Skin epidermis (tissue), 12 donors: ENCODE data around the gene COL10A1.
"Not testable (repeated sequence)": the region's sequence is repeated elsewhere in the genome, so short reads cannot be mapped to it uniquely, and the experiment has no call there.

Source experiments
- H3K27ac ChIP-seq, 21 experiments: fragments of 200-600 bp; sonication (generic) in 11 of 21; one replicate each; pipeline ENCODE4 v1.5.0; 2020; ENCODE audit warnings: mild to moderate bottlenecking in 3 of 21, inconsistent platforms in 2 of 21, moderate library complexity in 2 of 21
- H3K4me3 ChIP-seq, 7 experiments: fragments of 200-600 bp; sonication (generic) in 2 of 7; one replicate each; pipeline ENCODE4 v1.5.0; 2020; ENCODE audit warnings: inconsistent platforms in 2 of 7, mild to moderate bottlenecking in 2 of 7, moderate library complexity in 1 of 7

Gene COL10A1

GRCh38 chr6:116133453-116133852, 7.5 kb upstream of the COL10A1 start:
- H3K27ac ChIP-seq = no peak overlapping the region
- no peak overlapping the region for H3K4me3 ChIP-seq

DNA sequence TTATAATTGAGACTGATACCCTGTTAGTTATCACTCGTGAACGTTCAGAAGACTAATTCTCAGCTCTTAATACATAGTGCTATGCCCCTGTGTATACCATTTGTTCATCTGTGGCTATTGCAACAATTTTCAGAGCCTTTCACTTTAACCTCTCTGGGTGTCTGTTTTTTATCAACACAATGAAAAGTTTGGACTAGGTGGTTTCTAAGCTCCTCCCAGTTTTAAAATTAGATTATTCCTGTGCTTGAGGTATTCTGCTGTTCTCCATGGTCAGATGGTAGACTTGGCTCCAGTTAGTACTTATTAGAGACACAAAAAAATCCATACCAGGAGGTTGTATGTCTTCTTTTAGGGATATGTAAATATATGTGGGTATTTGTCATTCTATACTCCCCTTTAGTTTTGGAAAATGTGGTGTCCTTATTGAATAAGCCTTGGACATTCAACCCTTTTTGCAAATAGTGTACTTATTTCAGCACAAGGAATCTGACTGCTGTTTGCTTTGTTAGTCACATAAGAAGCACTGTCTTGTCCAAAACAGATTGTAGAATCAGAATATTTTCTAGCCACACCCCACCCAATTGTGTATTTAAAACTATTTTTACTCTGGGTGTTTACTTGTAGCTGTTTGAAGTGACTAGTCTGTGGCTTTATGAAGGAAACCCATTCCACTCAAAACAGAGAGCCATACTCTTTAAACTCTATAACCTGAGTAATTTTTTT, 2.0 kb upstream of the COL10A1 start:
- Histone ChIP-seq H3K4me3 (no peak overlapping the region), H3K27ac (no peak overlapping the region)

DNA sequence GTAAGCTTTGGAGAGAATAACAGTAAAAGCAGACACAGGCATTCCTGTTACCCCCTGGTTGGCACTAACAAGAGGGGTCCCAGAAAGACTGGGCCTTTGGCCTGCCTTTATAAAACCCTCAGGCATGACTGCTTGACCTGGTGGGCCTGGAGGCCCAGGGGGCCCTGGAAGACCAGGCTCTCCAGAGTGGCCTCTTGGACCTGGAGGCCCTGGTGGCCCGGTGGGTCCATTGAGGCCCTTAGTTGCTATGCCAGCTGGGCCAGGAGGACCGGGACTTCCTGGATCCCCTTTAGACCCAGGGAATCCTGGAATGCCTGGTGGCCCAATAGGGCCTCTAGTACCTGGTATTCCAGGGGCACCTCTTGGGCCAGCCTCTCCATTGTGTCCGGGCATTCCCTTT, 5.5 kb downstream of the COL10A1 start:
- no peak overlapping the region for H3K4me3 ChIP-seq
- no peak overlapping the region for H3K27ac ChIP-seq

DNA sequence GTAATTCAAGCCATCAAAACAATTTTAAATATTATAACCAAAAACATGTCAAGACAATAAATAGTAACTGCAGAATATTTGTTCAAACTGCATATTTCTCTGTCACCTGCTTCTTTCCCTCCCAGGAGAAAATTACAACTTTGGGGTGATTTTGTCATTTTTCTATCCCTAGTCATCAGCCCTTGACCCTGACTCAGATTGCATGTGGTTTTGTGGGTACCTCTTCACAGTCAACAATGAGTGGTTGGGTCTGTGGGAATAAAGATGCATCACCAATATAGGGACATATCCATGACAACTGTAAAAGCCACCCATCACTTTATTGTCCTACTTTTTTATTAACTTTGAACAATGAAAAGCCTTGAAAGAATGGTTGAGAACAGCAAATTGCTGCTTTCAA, 7.3 kb downstream of the COL10A1 start:
- H3K27ac ChIP-seq = no peak overlapping the region
- no peak overlapping the region for H3K4me3 ChIP-seq

DNA sequence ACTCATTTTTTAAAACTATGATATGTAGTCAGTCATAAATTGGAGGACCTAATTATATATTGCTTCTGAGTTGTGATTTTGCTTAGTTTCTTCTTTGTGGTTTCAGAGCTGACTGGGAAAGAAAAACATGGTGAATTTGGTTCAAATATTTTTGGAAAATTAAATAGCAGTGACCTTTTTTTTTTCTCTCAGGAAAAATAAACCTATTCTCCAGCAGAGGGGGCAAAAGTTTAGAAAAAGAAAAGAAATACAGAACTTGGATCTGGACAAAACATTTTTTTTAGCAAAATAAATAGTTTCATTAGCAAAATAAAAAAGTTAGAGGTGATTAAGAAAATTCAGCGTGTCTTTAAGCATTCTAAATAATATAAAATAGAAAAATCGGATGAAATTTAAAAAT, 10.2 kb downstream of the COL10A1 start:
- Histone ChIP-seq H3K27ac (no peak overlapping the region), H3K4me3 (no peak overlapping the region)

GRCh38 chr6:116113386-116113785, 12.5 kb downstream of the COL10A1 start:
- no peak overlapping the region for H3K27ac ChIP-seq
- H3K4me3 ChIP-seq = no peak overlapping the region

- Histone ChIP-seq H3K4me3 (no peak overlapping the region), H3K27ac (no peak overlapping the region)
Observed at GRCh38 chr6:116111552-116112528, 14.1 kb downstream of the COL10A1 start.

DNA sequence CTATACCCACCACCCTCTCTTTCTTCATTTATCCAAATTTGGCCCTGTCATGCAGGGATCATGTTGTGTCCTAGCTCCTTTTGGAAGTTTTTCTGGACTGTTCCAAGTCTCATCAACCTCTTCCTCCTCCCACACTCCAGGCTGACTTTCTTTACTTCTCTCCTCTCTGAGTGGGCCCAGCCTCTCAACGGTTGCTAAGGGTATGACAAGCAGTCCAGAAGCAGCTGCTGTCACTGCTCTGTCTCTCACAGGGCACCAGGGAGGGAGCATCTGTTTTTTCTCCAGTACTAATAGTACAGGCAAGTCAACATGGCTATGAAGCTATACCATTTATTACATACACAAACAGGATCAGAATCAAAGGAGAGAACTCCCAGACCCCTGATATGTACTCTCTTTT, 17.1 kb downstream of the COL10A1 start:
- Histone ChIP-seq H3K4me3 (no peak overlapping the region), H3K27ac (no peak overlapping the region)

DNA sequence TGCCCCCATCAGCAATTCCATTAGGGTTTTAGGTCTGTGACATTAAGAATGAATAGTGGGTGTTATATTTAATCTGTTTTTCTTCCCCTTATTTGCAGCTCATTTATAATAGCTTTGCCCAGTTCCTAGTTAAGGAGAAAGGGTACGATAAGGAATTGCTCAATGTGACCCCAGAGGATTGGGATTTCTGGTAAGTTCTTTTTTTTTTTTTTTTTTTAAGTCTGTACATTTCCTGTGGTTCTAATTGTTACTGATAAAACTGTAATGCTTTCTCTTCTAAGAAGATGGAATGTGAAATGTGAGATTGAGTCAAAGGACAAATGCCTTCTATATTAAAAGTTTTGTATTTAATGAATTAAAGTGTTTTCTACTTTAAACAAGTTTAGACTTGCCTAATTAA, 19.8 kb downstream of the COL10A1 start:
- H3K4me3 ChIP-seq = no peak overlapping the region
- no peak overlapping the region for H3K27ac ChIP-seq

GRCh38 chr6:116105247-116105646, 20.7 kb downstream of the COL10A1 start:
- no peak overlapping the region for H3K27ac ChIP-seq
- H3K4me3 ChIP-seq = no peak overlapping the region

DNA sequence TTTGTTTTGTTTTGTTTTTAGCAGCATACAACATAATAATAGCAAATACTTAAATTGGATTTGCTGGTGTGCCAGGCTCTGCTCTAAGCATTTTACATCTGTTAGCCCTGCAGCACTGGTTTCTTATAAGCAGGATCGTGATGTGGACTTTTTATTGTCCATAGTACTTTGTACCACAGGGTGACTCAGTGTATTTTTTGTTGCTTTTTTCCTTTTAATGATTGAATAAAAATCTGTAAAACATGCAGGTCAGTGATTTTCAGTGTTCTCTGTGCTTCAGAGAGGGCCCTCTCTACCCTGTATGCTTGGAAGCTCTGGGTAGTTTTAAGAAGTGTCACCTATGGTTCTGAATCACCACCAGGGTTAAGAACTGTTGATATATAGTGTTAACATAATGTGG, 21.3 kb downstream of the COL10A1 start:
- Histone ChIP-seq H3K4me3 (no peak overlapping the region), H3K27ac (no peak overlapping the region)

GRCh38 chr6:116102873-116103272, 23.1 kb downstream of the COL10A1 start:
- H3K27ac ChIP-seq = no peak overlapping the region
- H3K4me3 ChIP-seq = no peak overlapping the region

DNA sequence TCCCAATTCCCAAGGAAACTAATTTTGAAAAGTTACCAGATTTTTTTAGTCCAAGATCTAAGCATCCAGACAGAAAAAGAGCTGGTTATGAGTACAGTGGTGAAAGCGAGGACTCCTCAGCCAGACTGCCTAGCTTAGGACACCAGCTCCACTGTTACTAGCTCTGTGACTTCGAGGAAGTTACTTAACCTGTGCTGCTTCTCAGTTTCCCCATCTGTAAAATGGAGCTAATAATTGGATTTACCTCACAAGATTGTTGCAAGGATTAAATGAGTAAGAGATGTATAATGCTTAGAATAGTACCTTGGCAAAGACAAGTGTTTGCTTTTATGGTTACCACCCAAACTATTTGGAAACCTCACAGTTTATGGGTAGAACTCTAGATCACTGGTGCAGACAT, 24.1 kb downstream of the COL10A1 start:
- peak overlapping the region; percentile 68 to 84 (median 72) for H3K4me3 ChIP-seq
- peak overlapping the region in 8 of 21 experiments; percentile 75 to 94 (median 88) for H3K27ac ChIP-seq

GRCh38 chr6:116101302-116101718, 24.6 kb downstream of the COL10A1 start:
- peak overlapping the region in 20 of 21 experiments; percentile 59 to 94 (median 86) for H3K27ac ChIP-seq
- peak overlapping the region; percentile 68 to 84 (median 72) for H3K4me3 ChIP-seq

- peak within 1 kb of the TSS; percentile 68 to 84 (median 72) for H3K4me3 ChIP-seq
- H3K27ac ChIP-seq = peak within 1 kb of the TSS; percentile 59 to 94 (median 86)
Observed at GRCh38 chr6:116100419-116101301, 25.3 kb downstream of the COL10A1 start, which contains the start of gene NT5DC1. NT5DC1 (plus strand) TSS chr6:116100853; CDS start chr6:116100931, 78 bp downstream.

GRCh38 chr6:116099036-116099435, 26.9 kb downstream of the COL10A1 start:
- H3K4me3 ChIP-seq = no peak overlapping the region
- H3K27ac ChIP-seq = peak overlapping the region in 1 of 21 experiments; percentile 38

GRCh38 chr6:116096979-116097816, 28.7 kb downstream of the COL10A1 start:
- no peak overlapping the region for H3K4me3 ChIP-seq
- no peak overlapping the region for H3K27ac ChIP-seq

DNA sequence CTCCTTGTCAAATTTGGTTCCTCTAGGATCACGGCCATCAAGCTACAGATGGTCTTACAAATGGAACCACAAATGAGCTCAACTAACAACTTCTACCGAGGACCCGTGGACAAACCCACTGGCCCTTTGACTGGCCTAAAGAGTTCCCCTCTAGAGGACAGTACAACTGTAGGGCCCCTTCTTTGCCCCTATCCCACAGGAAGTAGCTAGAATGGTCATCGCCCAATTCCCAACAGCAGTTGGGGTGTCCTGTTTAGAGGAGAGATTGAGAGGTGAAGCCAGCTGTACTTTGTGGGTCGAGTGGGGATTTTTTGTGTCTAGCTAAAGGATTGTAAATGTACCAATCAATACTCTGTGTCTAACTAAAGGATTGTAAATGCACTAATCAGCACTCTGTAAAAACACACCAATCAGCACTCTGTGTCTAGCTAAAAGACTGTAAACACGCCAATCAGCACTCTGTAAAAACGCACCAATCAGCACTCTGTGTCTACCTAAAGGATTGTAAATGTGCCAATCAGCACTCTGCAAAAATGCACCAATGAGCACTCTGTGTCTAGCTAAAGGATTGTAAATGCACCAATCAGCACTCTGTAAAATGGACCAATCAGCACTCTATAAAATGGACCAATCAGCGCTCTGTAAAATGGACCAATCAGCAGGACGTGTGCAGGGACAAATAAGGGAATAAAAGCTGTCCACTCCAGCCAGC, 29.7 kb downstream of the COL10A1 start:
- not testable (repeated sequence) for H3K27ac ChIP-seq, H3K4me3 ChIP-seq
